NCI-H1417 (cell line): Measurements from ENCODE around the gene ZNF37A.
"Not testable (repeated sequence)": the region's sequence is repeated elsewhere in the genome, so short reads cannot be mapped to it uniquely, and the experiment has no call there.

ENCODE experiments used
- DNase-seq, 3 experiments: peaks; one replicate each; lab custom pipeline; 2025; lab: John Stamatoyannopoulos, UW

The ZNF37A gene

GRCh38 chr10:38150891-38151463 is 56.8 kb downstream of the ZNF37A start:
- DNase-seq = not testable (repeated sequence)

- no peak for DNase-seq
Measured at GRCh38 chr10:38156416-38157269, 62.5 kb downstream of the ZNF37A start.

GRCh38 chr10:38157270-38157685 is 63.1 kb downstream of the ZNF37A start:
- DNase-seq = no peak

GRCh38 chr10:38159004-38159403 is 64.9 kb downstream of the ZNF37A start:
- DNase-seq = no peak

GRCh38 chr10:38163617-38164016 is 69.5 kb downstream of the ZNF37A start:
- no peak for DNase-seq

- no peak for DNase-seq
Measured at GRCh38 chr10:38174336-38174735, 80.2 kb downstream of the ZNF37A start.

GRCh38 chr10:38184477-38184876 is 90.3 kb downstream of the ZNF37A start:
- DNase-seq = no peak
